CD14-positive monocyte (primary cell): ENCODE data around the gene VPS35. TPM values are rescaled to one million over a fixed set of nuclear protein-coding genes. Genes with fewer than 3 reads are reported as not detected.

Source experiments
- DNase-seq, 3 donors: peaks; one replicate each; pipeline ENCODE4 v3.0.0-alpha.2; 2011 to 2022
- H2AFZ ChIP-seq: 2 replicates; pipeline ENCODE4 v1.6.0; 2012; ENCODE audit warnings: mild to moderate bottlenecking, low read depth, low read length, inconsistent platforms; ENCODE audit not compliant: insufficient read depth, poor library complexity, severe bottlenecking
- H3K27ac ChIP-seq, 2 donors: 1 replicate in 1 of 2; 2 replicates in 1 of 2; pipeline ENCODE4 v1.5.1; 2012 to 2013; ENCODE audit warnings: low read length in 2 of 2, control low read depth in 1 of 2, inconsistent platforms in 1 of 2, low read depth in 1 of 2, mild to moderate bottlenecking in 1 of 2
- H3K27me3 ChIP-seq, 2 donors: one replicate each; pipeline versions ENCODE4 v1.6.0 to v1.6.1; 2011 to 2013; ENCODE audit warnings: low read length in 2 of 2; ENCODE audit not compliant: control insufficient read depth in 2 of 2, insufficient read depth in 2 of 2
- H3K36me3 ChIP-seq, 2 donors: replicated peaks in 1 of 2; 1 replicate in 1 of 2; 2 replicates in 1 of 2; pipeline versions ENCODE4 v1.5.1 to v1.6.1; 2012 to 2013; ENCODE audit warnings: low read length in 2 of 2, control low read depth in 1 of 2, inconsistent platforms in 1 of 2, mild to moderate bottlenecking in 1 of 2; ENCODE audit not compliant: insufficient read depth in 2 of 2, control insufficient read depth in 1 of 2
- H3K4me1 ChIP-seq, 2 donors: 1 replicate in 1 of 2; 2 replicates in 1 of 2; pipeline versions ENCODE4 v1.5.1 to v1.6.1; 2012 to 2013; ENCODE audit warnings: low read length in 2 of 2, control low read depth in 1 of 2, inconsistent platforms in 1 of 2, mild to moderate bottlenecking in 1 of 2, moderate library complexity in 1 of 2; ENCODE audit not compliant: insufficient read depth in 2 of 2, control insufficient read depth in 1 of 2
- H3K4me2 ChIP-seq: replicated peaks from 2 replicates; pipeline ENCODE3; 2012; ENCODE audit warnings: low read length, moderate library complexity, mild to moderate bottlenecking; ENCODE audit not compliant: poor library complexity, severe bottlenecking; ENCODE audit errors: extremely low read depth
- H3K4me3 ChIP-seq, 3 experiments: fragments of 200-600 bp in 1 of 3; sonication (generic) in 1 of 3; replicated peaks in 1 of 3; 1 replicate in 2 of 3; 2 replicates in 1 of 3; pipeline ENCODE4 v1.5.1; 2011 to 2013; ENCODE audit warnings: low read length in 3 of 3, mild to moderate bottlenecking in 3 of 3, control low read depth in 2 of 3, low read depth in 2 of 3, inconsistent platforms in 1 of 3, moderate library complexity in 1 of 3
- H3K79me2 ChIP-seq: 2 replicates; pipeline ENCODE4 v1.6.0; 2012; ENCODE audit warnings: mild to moderate bottlenecking, control low read depth, inconsistent platforms, low read length, moderate library complexity; ENCODE audit not compliant: insufficient read depth
- H3K9ac ChIP-seq: 2 replicates; pipeline ENCODE4 v1.6.0; 2017; ENCODE audit warnings: low read length, mild to moderate bottlenecking; ENCODE audit not compliant: insufficient read depth, poor library complexity, severe bottlenecking
- H3K9me3 ChIP-seq, 2 donors: replicated peaks in 1 of 2; 1 replicate in 1 of 2; 2 replicates in 1 of 2; pipeline versions ENCODE4 v1.5.1 to v1.6.1; 2012 to 2013; ENCODE audit warnings: low read length in 2 of 2, control low read depth in 1 of 2; ENCODE audit not compliant: control insufficient read depth in 1 of 2, insufficient read depth in 1 of 2
- H4K20me1 ChIP-seq: 2 replicates; pipeline ENCODE4 v1.6.0; 2012; ENCODE audit warnings: mild to moderate bottlenecking, low read length, control low read depth, moderate library complexity; ENCODE audit not compliant: insufficient read depth
- H3K27ac Mint-ChIP-seq, 7 donors: one replicate each; pipeline ENCODE4 v1.8.0; 2020; ENCODE audit warnings: mild to moderate bottlenecking in 7 of 7, mixed read lengths in 7 of 7, moderate library complexity in 6 of 7, inconsistent platforms in 2 of 7
- H3K27me3 Mint-ChIP-seq, 3 donors: one replicate each; pipeline ENCODE4 v1.8.0; 2021 to 2022; ENCODE audit warnings: low read depth in 3 of 3, mild to moderate bottlenecking in 3 of 3, mixed read lengths in 3 of 3, moderate library complexity in 3 of 3, inconsistent platforms in 1 of 3
- H3K36me3 Mint-ChIP-seq, 2 donors: one replicate each; pipeline ENCODE4 v1.8.0; 2020; ENCODE audit warnings: mixed read lengths in 2 of 2, inconsistent platforms in 1 of 2, mild to moderate bottlenecking in 1 of 2
- H3K4me1 Mint-ChIP-seq: one replicate; pipeline ENCODE4 v1.8.0; 2020; ENCODE audit warnings: mild to moderate bottlenecking, mixed read lengths
- H3K4me3 Mint-ChIP-seq, 2 donors: one replicate each; pipeline ENCODE4 v1.8.0; 2020; ENCODE audit warnings: mild to moderate bottlenecking in 2 of 2, mixed read lengths in 2 of 2, moderate library complexity in 1 of 2
- H3K9me3 Mint-ChIP-seq, 7 donors: one replicate each; pipeline ENCODE4 v1.8.0; 2020 to 2022; ENCODE audit warnings: mixed read lengths in 7 of 7, mild to moderate bottlenecking in 6 of 7, moderate library complexity in 6 of 7, inconsistent platforms in 2 of 7
- WGBS: methylation state at CpG from one replicate; pipeline ENCODE4 v1.1.5; 2013; ENCODE audit warnings: missing lambda C conversion rate; ENCODE audit not compliant: insufficient coverage; 5-methylcytosine and 5-hydroxymethylcytosine counted together
- intact Hi-C, 2 donors: fragments of 100-400 bp; cut with micrococcal nuclease; formaldehyde crosslinking; loops; one replicate each; pipeline versions ENCODE4 v1.15.0 to v1.15.1; 2023
- polyA plus RNA-seq, 3 donors: library from polyadenylated mRNA; depleted of rRNA in 1 of 3; unstranded in 2 of 3; stranded (reverse) in 1 of 3; fragments of 300-500 nt in 2 of 3; fragments of >200 nt in 1 of 3; fragmentation: Illumina TruSeq in 2 of 3; gene quantifications; 1 replicate in 2 of 3; 2 replicates in 1 of 3; pipeline ENCODE4 v1.2.3, GENCODE V29; 2012 to 2021
- TF ChIP-seq, protein P1 (sequence below): fragments of 200-600 bp; IDR thresholded peaks from one replicate; pipeline ENCODE4 v1.8.0; 2022; ENCODE audit warnings: antibody characterized with exemption, mild to moderate bottlenecking

Gene VPS35
- polyA plus RNA-seq, 3 donors, result 14.6 to 130 (median 113) TPM

GRCh38 chr16:46620266-46621005, 68.5 kb downstream of the VPS35 start:
- 0% methylated on average over 3 of the region's 11 CpGs for WGBS
- Histone ChIP-seq H3K4me2 (peak overlapping the region; percentile 97), H3K4me1 (peaks cover 21 to 23% of the 10 kb centered on the region in 2 donors), H3K27me3 (no peaks in the 10 kb centered on the region), H2AFZ (peak overlapping the region; percentile 88), H3K9ac (peak overlapping the region; percentile 75), H3K9me3 (no peaks in the 10 kb centered on the region), H3K79me2 (peaks cover 62% of the 10 kb centered on the region), H4K20me1 (no peaks in the 10 kb centered on the region), H3K4me3 (peak overlapping the region; percentile 57 to 84 (median 67)), H3K36me3 (peaks cover 7 to 33% of the 10 kb centered on the region in 2 donors), H3K27ac (peak overlapping the region; percentile 20 to 75)
- Mint-ChIP-seq H3K27me3 (peaks cover 0 to 4% (median 0%) of the 10 kb centered on the region in 3 donors), H3K36me3 (peaks cover 20 to 26% of the 10 kb centered on the region in 2 donors), H3K4me3 (peak overlapping the region; percentile 89 to 90), H3K9me3 (no peaks in the 10 kb centered on the region), H3K27ac (peak overlapping the region; percentile 77 to 93 (median 88)), H3K4me1 (peaks cover 22% of the 10 kb centered on the region)
- DNase-seq, result peak; percentile 12 to 37 (median 21)
- TF ChIP-seq, protein P1, sequence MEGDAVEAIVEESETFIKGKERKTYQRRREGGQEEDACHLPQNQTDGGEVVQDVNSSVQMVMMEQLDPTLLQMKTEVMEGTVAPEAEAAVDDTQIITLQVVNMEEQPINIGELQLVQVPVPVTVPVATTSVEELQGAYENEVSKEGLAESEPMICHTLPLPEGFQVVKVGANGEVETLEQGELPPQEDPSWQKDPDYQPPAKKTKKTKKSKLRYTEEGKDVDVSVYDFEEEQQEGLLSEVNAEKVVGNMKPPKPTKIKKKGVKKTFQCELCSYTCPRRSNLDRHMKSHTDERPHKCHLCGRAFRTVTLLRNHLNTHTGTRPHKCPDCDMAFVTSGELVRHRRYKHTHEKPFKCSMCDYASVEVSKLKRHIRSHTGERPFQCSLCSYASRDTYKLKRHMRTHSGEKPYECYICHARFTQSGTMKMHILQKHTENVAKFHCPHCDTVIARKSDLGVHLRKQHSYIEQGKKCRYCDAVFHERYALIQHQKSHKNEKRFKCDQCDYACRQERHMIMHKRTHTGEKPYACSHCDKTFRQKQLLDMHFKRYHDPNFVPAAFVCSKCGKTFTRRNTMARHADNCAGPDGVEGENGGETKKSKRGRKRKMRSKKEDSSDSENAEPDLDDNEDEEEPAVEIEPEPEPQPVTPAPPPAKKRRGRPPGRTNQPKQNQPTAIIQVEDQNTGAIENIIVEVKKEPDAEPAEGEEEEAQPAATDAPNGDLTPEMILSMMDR, result no peak
- intact Hi-C loops, result no loop called here

DNA sequence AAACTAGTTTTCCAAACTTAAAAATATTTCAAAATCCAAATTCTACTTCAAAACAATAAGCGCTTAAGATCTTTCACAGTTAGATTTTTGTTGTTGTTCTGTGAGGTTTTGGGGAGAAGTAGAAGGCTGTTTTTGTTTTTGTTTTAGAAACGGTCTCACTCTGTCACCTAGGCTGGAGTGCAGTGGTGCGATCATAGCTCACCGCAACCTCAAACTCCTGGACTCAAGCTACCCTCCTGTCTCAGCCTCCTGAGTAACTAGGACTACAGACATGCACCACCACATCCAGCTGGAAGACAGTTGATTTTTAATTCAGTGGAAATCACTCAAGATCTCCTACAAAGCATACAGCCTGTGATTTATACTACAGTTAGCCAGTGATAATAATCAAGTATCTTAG, 70.5 kb downstream of the VPS35 start:
- TF ChIP-seq, protein P1, result no peak
- DNase-seq, result no peak
- Mint-ChIP-seq H3K4me1 (peaks cover 22% of the 10 kb centered on the region), H3K36me3 (peaks cover 27 to 35% of the 10 kb centered on the region in 2 donors), H3K27me3 (peaks cover 0 to 4% (median 0%) of the 10 kb centered on the region in 3 donors), H3K4me3 (no peak overlapping the region), H3K27ac (peak overlapping the region in 2 of 7 donors; percentile 66 to 77), H3K9me3 (no peaks in the 10 kb centered on the region)
- H3K4me3 ChIP-seq, result no peak overlapping the region
- H3K9me3 ChIP-seq, result no peaks in the 10 kb centered on the region
- no peaks in the 10 kb centered on the region for H4K20me1 ChIP-seq
- intact Hi-C loops, result no loop called here
- no peaks in the 10 kb centered on the region for H3K27me3 ChIP-seq
- peaks cover 21 to 23% of the 10 kb centered on the region in 2 donors for H3K4me1 ChIP-seq
- 92% methylated on average over 2 of the region's 4 CpGs for WGBS
- peak overlapping the region in 1 of 2 donors; percentile 32 for H3K27ac ChIP-seq
- peaks cover 79% of the 10 kb centered on the region for H3K79me2 ChIP-seq
- no peak overlapping the region for H3K9ac ChIP-seq
- no peak overlapping the region for H3K4me2 ChIP-seq
- H3K36me3 ChIP-seq, result peaks cover 20 to 52% of the 10 kb centered on the region in 2 donors
- no peak overlapping the region for H2AFZ ChIP-seq
